ENCODE results near the gene DNAJB9.

Gene DNAJB9

DNA sequence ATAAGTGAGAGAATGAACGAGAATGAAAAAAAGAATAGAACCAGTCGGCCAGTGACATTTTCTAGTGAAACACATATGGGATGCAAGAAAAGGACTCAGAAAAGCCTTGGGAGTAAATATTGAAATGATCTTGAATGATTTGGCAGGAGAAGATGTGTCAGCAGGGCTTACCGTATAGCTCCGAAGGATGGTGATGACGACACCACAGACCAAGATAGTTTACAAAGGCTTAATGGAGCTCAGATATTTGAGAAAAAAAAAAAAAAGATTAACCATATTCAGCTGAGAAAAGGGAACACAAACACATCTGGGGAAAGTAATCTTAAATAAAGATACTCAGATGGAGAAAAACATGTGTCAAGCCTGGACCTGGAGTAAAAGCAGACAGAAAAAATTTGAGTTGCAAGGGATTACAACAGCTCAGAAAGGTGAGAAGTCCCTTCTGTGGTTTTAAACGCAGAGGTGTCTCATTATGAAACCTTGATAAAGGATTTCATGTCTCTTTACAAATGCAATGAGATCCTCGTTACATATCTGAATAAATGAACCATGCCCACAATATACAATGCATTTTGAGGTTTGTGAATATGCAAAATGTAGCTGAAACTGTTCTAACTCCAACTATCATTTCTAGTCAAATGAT, 36.0 kb downstream of the DNAJB9 start:
- DNase-seq (ENCODE audit: low read depth in 2 of 2): no peak

DNA sequence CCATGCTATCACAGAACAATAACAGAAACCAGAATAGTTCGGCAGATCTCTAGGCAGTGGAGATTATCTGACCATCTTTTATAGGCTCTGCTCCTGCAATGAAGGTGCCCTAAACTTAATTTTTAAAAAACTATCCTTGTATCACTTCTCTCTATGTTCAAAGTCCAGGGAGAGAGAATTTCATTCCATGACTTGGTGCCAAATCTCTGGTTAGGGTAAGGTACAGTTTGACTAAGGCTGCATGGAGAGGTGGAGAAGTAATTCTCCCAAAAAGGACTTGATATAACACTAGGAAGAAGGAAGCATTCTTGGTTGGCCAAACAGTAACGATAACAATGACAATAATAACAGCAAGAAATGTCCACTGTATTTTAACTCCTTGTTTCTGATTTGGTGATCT, 40.0 kb downstream of the DNAJB9 start:
- DNase-seq (ENCODE audit: low read depth in 2 of 2): no peak

DNA sequence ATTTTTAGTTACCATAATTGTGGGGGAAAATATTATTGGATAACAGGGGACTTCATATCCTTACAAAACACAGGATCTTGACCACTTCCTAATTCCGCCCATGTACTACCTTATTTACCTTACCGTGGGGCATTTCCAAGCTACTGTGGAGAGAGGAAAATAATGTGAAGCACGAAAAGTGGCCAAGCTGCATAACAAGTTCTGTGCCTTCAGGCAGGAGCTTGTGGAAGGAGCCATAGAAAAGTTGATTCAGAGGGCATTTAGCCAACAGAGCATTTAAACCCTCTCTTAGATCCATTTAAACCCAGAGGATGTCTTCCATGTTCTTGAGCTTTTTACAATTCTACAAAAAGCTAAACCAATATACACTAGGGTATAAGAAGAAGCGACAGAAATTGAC, 41.6 kb downstream of the DNAJB9 start:
- no peak for DNase-seq (ENCODE audit: low read depth in 2 of 2)

DNA sequence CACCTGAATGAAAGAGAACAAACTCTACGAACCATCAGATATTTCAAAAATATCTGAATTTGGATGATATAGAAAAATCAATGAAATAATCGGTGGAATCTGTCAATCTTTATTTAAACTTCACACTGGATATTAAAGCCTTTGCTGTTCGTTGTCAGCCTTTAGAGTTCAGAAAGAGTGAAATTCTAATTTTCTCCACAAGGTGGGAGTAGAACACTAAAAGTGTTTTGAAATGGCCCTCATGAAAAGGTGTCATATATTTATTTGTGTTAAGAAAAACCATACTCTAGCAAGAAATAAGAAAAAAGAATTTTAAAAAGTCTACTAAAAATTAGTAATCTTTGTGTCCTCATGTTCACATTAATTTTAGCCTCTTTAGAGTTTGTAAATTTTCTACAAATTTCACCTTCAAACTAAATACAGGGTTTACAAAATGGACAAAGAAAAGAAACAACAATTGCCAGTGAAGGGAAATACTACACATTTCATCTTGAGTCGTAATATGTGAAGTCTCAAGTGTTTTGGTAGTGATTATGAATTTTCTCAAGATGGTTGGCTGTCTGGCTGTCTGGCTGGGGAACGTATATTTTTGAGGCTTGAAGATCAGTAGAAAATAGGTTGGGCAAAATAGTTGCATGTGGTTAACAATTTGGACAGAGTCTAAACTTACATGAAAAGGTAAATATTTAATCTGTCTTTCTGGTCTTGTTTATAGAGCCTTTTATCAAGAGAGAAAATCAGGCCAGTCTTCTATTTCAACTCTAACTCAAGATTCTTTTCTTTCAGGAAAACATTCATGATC, 43.7 kb downstream of the DNAJB9 start:
- no peak for DNase-seq (ENCODE audit: low read depth in 2 of 2)

DNA sequence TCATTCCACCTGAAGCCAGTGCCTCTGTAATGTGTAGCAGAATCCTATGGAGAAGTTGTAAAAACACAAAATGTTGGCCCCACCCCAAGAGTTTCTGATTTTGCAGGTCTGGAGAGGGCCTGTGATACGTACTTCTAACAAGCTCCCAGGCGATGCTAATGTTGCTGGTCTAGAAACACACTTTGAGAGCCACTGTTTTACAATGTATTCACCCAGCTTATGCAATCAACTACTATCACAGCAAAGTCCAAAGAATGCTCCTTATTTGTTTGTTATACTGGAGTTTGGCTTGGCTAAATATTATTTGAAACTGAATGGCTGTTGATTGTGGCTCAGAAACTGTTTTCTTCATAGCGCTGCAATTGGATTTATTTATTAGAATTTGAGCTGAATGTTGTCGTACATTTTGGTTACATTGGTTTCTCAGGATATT, 44.3 kb downstream of the DNAJB9 start:
- DNase-seq (ENCODE audit: low read depth in 2 of 2): no peak

DNA sequence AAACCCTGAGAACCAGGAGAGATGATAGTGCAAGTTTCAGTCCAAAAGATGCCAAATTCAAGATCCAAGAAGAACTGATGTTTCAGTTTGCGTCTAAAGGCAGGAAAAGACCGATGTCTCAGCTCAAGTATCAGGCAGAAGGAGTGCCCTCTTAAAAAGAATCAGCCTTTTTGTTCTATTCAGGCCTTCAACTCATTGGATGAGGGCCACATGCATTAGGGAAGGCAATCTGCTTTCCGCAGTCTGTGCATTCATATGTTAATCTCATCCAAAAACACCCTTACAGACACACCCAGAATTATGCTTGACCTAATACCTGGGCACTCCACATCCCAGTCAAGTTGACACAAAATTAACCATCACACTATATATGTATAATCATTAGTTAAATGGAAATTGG, 45.2 kb downstream of the DNAJB9 start:
- no peak for DNase-seq (ENCODE audit: low read depth in 2 of 2)

DNA sequence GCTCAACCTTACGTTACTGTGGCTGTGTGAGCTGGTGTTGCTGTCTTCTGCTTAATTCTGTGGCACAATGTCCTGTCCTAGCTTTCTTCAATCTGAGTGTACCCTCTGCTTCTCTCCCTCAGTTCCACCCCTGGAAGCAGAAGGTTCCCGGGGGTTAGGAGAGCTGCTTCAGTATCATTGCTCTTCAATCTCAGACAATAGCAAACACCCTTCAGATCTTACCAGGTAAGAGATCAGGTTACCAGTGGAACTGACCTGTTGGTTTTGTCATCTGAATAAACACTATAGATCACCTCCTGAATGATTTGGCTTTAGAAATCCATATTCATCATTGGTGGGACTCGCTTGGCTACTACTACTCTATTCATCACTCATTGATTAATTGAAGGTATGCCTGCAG, 48.4 kb downstream of the DNAJB9 start:
- DNase-seq (ENCODE audit: low read depth in 2 of 2): no peak

DNA sequence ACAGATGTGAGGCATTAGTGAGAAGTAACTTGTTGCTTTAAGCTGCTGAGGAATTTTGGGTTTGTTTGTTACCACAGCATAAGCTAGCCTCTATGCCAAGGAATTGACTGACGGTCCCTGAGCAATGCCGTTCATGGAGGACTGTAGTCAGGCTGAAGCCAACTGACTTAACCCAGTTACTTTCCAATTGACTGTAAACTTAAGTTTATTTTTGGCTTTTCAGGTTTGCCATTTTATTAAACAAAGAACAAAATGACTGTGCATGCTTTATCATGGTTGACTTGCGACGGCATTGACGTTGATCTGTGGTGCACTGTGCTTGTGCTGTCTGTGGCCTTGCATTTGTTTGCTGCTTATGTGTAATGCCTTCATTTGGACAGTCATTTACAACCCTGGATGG, 53.5 kb downstream of the DNAJB9 start:
- DNase-seq (ENCODE audit: low read depth in 2 of 2): no peak
